NCI-H526 (cell line): ENCODE results near the gene SH3GL3.

Experiments
- DNase-seq, 2 experiments: peaks; one replicate each; lab custom pipeline; 2025; lab: John Stamatoyannopoulos, UW

The SH3GL3 gene

GRCh38 chr15:83510001-83510400, 62.9 kb downstream of the SH3GL3 start:
- no peak for DNase-seq

- DNase-seq: no peak
These were observed 65.3 kb downstream of the SH3GL3 start for GRCh38 chr15:83512459-83512858.

- DNase-seq: no peak
These were observed 67.4 kb downstream of the SH3GL3 start for GRCh38 chr15:83514584-83514983.

GRCh38 chr15:83515164-83515563, 68.0 kb downstream of the SH3GL3 start:
- DNase-seq: no peak

- DNase-seq: no peak
These were observed 69.8 kb downstream of the SH3GL3 start for GRCh38 chr15:83516935-83517334.

- no peak for DNase-seq
These were observed 79.2 kb downstream of the SH3GL3 start for GRCh38 chr15:83526319-83526718.

- no peak for DNase-seq
These were observed 86.3 kb downstream of the SH3GL3 start for GRCh38 chr15:83533410-83533962.

GRCh38 chr15:83537606-83538005, 90.5 kb downstream of the SH3GL3 start:
- no peak for DNase-seq

GRCh38 chr15:83538682-83539081, 91.5 kb downstream of the SH3GL3 start:
- no peak for DNase-seq

GRCh38 chr15:83545804-83546511, 98.8 kb downstream of the SH3GL3 start:
- DNase-seq: no peak

GRCh38 chr15:83546512-83546888, 99.4 kb downstream of the SH3GL3 start:
- DNase-seq: no peak

- no peak for DNase-seq
These were observed 100.0 kb downstream of the SH3GL3 start for GRCh38 chr15:83547168-83547567.

GRCh38 chr15:83549623-83550022, 102.5 kb downstream of the SH3GL3 start:
- no peak for DNase-seq

- DNase-seq: no peak
These were observed 107.4 kb downstream of the SH3GL3 start for GRCh38 chr15:83554558-83554957.

GRCh38 chr15:83555383-83555782, 108.2 kb downstream of the SH3GL3 start:
- no peak for DNase-seq

GRCh38 chr15:83556068-83556467, 108.9 kb downstream of the SH3GL3 start:
- DNase-seq: no peak

- DNase-seq: no peak
These were observed 109.6 kb downstream of the SH3GL3 start for GRCh38 chr15:83556754-83557153.

- no peak for DNase-seq
These were observed 111.0 kb downstream of the SH3GL3 start for GRCh38 chr15:83558146-83558545.

GRCh38 chr15:83559310-83559966, 112.3 kb downstream of the SH3GL3 start:
- peak; percentile 36 to 80 for DNase-seq

- DNase-seq: peak; percentile 35 to 49
These were observed 114.5 kb downstream of the SH3GL3 start for GRCh38 chr15:83561661-83562060.

- no peak for DNase-seq
These were observed 118.0 kb downstream of the SH3GL3 start for GRCh38 chr15:83565138-83565537.

GRCh38 chr15:83565553-83566159, 118.5 kb downstream of the SH3GL3 start:
- DNase-seq: peak; percentile 48 to 73

- peak in 1 of 2 experiments; percentile 6 for DNase-seq
These were observed 120.2 kb downstream of the SH3GL3 start for GRCh38 chr15:83567318-83567717.
